Tracheal epithelial cell (primary cell): ENCODE data around the gene RIC1. TPM values are rescaled to one million over a fixed set of nuclear protein-coding genes. Genes with fewer than 3 reads are reported as not detected.

Experiments used
- total RNA-seq: library from RNA; depleted of rRNA; stranded (reverse); fragments of >200 nt; gene quantifications from 2 replicates; pipeline ENCODE4 v1.2.1, GENCODE V29; 2014

The RIC1 gene, protein sequence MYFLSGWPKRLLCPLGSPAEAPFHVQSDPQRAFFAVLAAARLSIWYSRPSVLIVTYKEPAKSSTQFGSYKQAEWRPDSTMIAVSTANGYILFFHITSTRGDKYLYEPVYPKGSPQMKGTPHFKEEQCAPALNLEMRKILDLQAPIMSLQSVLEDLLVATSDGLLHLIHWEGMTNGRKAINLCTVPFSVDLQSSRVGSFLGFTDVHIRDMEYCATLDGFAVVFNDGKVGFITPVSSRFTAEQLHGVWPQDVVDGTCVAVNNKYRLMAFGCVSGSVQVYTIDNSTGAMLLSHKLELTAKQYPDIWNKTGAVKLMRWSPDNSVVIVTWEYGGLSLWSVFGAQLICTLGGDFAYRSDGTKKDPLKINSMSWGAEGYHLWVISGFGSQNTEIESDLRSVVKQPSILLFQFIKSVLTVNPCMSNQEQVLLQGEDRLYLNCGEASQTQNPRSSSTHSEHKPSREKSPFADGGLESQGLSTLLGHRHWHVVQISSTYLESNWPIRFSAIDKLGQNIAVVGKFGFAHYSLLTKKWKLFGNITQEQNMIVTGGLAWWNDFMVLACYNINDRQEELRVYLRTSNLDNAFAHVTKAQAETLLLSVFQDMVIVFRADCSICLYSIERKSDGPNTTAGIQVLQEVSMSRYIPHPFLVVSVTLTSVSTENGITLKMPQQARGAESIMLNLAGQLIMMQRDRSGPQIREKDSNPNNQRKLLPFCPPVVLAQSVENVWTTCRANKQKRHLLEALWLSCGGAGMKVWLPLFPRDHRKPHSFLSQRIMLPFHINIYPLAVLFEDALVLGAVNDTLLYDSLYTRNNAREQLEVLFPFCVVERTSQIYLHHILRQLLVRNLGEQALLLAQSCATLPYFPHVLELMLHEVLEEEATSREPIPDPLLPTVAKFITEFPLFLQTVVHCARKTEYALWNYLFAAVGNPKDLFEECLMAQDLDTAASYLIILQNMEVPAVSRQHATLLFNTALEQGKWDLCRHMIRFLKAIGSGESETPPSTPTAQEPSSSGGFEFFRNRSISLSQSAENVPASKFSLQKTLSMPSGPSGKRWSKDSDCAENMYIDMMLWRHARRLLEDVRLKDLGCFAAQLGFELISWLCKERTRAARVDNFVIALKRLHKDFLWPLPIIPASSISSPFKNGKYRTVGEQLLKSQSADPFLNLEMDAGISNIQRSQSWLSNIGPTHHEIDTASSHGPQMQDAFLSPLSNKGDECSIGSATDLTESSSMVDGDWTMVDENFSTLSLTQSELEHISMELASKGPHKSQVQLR (N-terminal part only)
- 33.5 and 34.0 TPM in 2 replicates for total RNA-seq

DNA sequence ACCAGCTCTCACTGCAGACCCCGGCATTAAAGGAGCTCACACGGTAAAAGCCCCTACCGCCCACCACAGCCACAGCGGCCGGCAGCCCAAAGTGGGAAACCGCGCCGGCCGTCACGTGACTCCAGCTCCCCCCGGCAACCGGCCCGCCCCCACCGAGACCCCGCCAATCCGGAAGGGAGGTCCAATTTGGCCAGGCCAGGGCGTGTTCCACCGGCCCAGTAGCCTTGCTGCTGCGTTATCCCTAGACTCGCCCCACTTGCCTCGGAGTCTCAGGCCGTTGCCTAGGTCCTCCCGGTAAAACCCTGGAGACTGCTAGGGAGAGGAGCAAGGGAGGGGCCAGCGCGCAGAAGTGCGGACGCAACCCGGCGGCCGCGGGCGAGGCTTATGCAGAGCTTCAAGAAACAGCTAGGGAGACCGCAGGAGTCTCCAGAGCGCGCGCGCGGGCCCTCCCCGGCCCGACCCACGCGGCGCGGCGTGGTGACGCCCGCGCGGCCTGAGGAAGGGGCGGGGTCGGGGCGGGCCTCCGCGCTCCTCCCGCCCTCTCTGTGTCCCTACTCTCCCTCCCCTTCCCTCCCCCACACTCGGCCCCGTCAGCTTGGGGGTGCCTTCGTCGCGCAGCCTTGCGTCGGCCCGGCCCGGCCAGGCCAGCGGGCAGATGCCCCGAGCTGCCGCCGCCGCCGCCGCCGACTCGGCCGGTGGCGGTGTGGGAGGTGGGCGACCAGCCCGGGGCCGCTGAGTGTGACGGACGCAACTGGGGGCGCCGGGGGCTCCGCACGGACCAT, at the start of gene RIC1:
Gene RIC1, plus strand, starts transcription at position 578 of the 782 bp plus-strand sequence. Its CDS starts 203 bp downstream, at position 781.

Other genes with a start within 250 kb of the RIC1 start
- gene PLGRKT, start 191.2 kb upstream of the RIC1 start, total RNA-seq, result 22.6 and 28.2 TPM in 2 replicates
- gene CD274, start 178.6 kb upstream of the RIC1 start, total RNA-seq, result 2.8 and 15.2 TPM in 2 replicates
- 6.3 TPM in 1 of 2 replicates, not detected in the other for gene PDCD1LG2, start 118.6 kb upstream of the RIC1 start, total RNA-seq
- gene ERMP1, start 204.0 kb downstream of the RIC1 start, total RNA-seq, result 78.3 and 79.1 TPM in 2 replicates